ENCODE data around the gene FCGR2B. TPM values are rescaled to one million over a fixed set of nuclear protein-coding genes. Genes with fewer than 3 reads are reported as not detected.
"Not testable (repeated sequence)": the region's sequence is repeated elsewhere in the genome, so short reads cannot be mapped to it uniquely, and the experiment has no call there.

The FCGR2B gene
- total RNA-seq, 1 experiment from 2014 or later: not detected

DNA sequence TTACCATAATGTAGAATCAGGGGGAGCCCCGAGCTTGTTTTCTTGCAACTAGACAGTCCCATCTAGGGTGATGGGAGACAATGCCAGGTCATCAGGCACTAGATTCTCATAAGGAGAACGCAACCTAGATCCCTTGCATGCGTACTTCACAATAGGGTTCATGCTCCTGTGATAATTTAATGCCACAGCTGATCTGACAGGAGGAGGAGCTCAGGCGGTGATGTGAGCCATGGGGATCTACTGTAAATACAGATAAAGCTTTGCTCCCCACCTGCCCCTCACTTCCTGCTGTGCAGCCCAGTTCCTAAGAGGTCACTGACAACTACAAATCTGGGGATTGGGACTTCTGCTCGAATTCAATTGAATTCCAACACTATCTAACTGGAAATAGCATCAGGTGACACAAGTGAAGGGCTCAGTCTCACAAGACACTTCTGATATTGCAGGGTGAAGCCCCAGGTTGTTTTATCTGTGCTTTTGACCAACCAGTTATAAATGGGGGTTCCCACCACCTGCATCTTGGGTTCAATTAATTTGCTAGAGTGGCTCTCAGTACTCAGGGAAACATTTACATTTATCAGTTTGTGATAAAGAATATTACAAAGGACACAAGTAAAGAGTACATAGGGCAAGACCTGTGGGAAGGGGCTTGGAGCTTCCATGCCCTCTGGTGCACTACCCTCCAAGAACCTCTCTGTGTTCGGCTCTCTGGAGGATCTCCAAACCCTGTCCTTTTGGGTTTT is 24.5 kb upstream of the FCGR2B start:
- H2BK5ac ChIP-seq (ENCODE audit: insufficient read length, low read length); H3K9me3 ChIP-seq (ENCODE audit: control insufficient read depth, low read depth, low read length); H3K27me3 ChIP-seq (ENCODE audit: insufficient read depth, low read length); H4K8ac ChIP-seq (replicated peaks; ENCODE audit: insufficient read length, low read depth, low read length); H3K4me1 Mint-ChIP-seq; H3K4me1 ChIP-seq (ENCODE audit: insufficient read depth, low read length); H3K36me3 Mint-ChIP-seq (ENCODE audit: insufficient read depth in 1 of 3, low read depth in 3 of 3); H3K23me2 ChIP-seq (ENCODE audit: insufficient read length, low read depth, low read length, poor library complexity, severe bottlenecking); H3K27me3 Mint-ChIP-seq (ENCODE audit: low read depth); H2AK5ac ChIP-seq (ENCODE audit: insufficient read length, low read length); H3K27ac Mint-ChIP-seq; H4K20me1 ChIP-seq (ENCODE audit: control insufficient read depth, insufficient read depth, insufficient read length); H3K79me1 ChIP-seq (ENCODE audit: insufficient read depth, low read depth, low read length, poor library complexity, severe bottlenecking); H4K5ac ChIP-seq (ENCODE audit: insufficient read length, low read depth, low read length); H2BK15ac ChIP-seq (ENCODE audit: low read depth, low read length); H4K91ac ChIP-seq (ENCODE audit: insufficient read length, low read depth, low read length); H3T11ph ChIP-seq (ENCODE audit: low read length); H3K14ac ChIP-seq (ENCODE audit: insufficient read depth, low read length); H2BK12ac ChIP-seq (ENCODE audit: insufficient read length, low read depth, low read length); H2AFZ ChIP-seq (ENCODE audit: low read length); H3K27ac ChIP-seq (ENCODE audit: insufficient read length, low read depth, low read length); H3K23ac ChIP-seq (ENCODE audit: insufficient read length, low read depth, low read length); H2BK20ac ChIP-seq (ENCODE audit: low read depth, low read length, poor library complexity, severe bottlenecking); DNase-seq; H3K56ac ChIP-seq (ENCODE audit: insufficient read length, low read depth, low read length); H3K9me3 Mint-ChIP-seq; H3K9ac ChIP-seq (ENCODE audit: extremely low read depth, insufficient read length, low read length); H3K4ac ChIP-seq (ENCODE audit: low read depth, low read length); H3K79me2 ChIP-seq (ENCODE audit: insufficient read depth, low read length); H3K4me2 ChIP-seq (ENCODE audit: insufficient read depth, insufficient read length, low read length); H3K4me3 Mint-ChIP-seq; H3K18ac ChIP-seq (ENCODE audit: insufficient read length, low read depth, low read length); H2BK120ac ChIP-seq (ENCODE audit: low read depth, low read length, poor library complexity, severe bottlenecking): not testable (repeated sequence)
- WGBS (ENCODE audit: extremely low coverage, insufficient read length, low lambda C conversion rate): no CpG with 5 or more reads among the region's 6 CpGs

GRCh38 chr1:161639203-161639602 is 23.7 kb upstream of the FCGR2B start:
- not testable (repeated sequence) for H3K79me1 ChIP-seq (ENCODE audit: insufficient read depth, low read depth, low read length, poor library complexity, severe bottlenecking); H3K4me1 ChIP-seq (ENCODE audit: insufficient read depth, low read length); H3K18ac ChIP-seq (ENCODE audit: insufficient read length, low read depth, low read length); H2BK5ac ChIP-seq (ENCODE audit: insufficient read length, low read length); H3K23ac ChIP-seq (ENCODE audit: insufficient read length, low read depth, low read length); H2AFZ ChIP-seq (ENCODE audit: low read length); H3K27ac Mint-ChIP-seq; H2BK12ac ChIP-seq (ENCODE audit: insufficient read length, low read depth, low read length); H3K23me2 ChIP-seq (ENCODE audit: insufficient read length, low read depth, low read length, poor library complexity, severe bottlenecking); H3K27me3 Mint-ChIP-seq (ENCODE audit: low read depth); H4K91ac ChIP-seq (ENCODE audit: insufficient read length, low read depth, low read length); H4K20me1 ChIP-seq (ENCODE audit: control insufficient read depth, insufficient read depth, insufficient read length); H3K14ac ChIP-seq (ENCODE audit: insufficient read depth, low read length); H2BK120ac ChIP-seq (ENCODE audit: low read depth, low read length, poor library complexity, severe bottlenecking); H3K27ac ChIP-seq (ENCODE audit: insufficient read length, low read depth, low read length); H3K4me1 Mint-ChIP-seq; H3K4me3 Mint-ChIP-seq; H3K4me2 ChIP-seq (ENCODE audit: insufficient read depth, insufficient read length, low read length); H3K4ac ChIP-seq (ENCODE audit: low read depth, low read length); H3K27me3 ChIP-seq (ENCODE audit: insufficient read depth, low read length); H2AK5ac ChIP-seq (ENCODE audit: insufficient read length, low read length); H3T11ph ChIP-seq (ENCODE audit: low read length); H2BK15ac ChIP-seq (ENCODE audit: low read depth, low read length); H3K9me3 Mint-ChIP-seq; H3K36me3 Mint-ChIP-seq (ENCODE audit: insufficient read depth in 1 of 3, low read depth in 3 of 3); H3K56ac ChIP-seq (ENCODE audit: insufficient read length, low read depth, low read length); H4K8ac ChIP-seq (replicated peaks; ENCODE audit: insufficient read length, low read depth, low read length); DNase-seq; H3K9ac ChIP-seq (ENCODE audit: extremely low read depth, insufficient read length, low read length); H3K9me3 ChIP-seq (ENCODE audit: control insufficient read depth, low read depth, low read length); H2BK20ac ChIP-seq (ENCODE audit: low read depth, low read length, poor library complexity, severe bottlenecking); H3K79me2 ChIP-seq (ENCODE audit: insufficient read depth, low read length); H4K5ac ChIP-seq (ENCODE audit: insufficient read length, low read depth, low read length)
- no CpG with 5 or more reads among the region's 2 CpGs for WGBS (ENCODE audit: extremely low coverage, insufficient read length, low lambda C conversion rate)

Measured in H9 (cell line).